DND-41 (cell line): ENCODE measurements around the gene SFXN4.

Experiments
- ATAC-seq: fragments of 200-7000 bp; cut with Tn5 transposase; 3 replicates; pipeline ENCODE4 v1.9.1; 2021; ENCODE audit warnings: low read depth; ENCODE audit not compliant: insufficient read depth
- DNase-seq: peaks from one replicate; pipeline ENCODE4 v3.0.0-alpha.2; 2020
- H2AFZ ChIP-seq: 2 replicates; pipeline ENCODE4 v1.6.0; 2012; ENCODE audit warnings: low read depth, low read length
- H3K27ac ChIP-seq: 2 replicates; pipeline ENCODE4 v1.5.1; 2012; ENCODE audit warnings: low read length, inconsistent platforms
- H3K27me3 ChIP-seq: fragments of 200-600 bp; sonication (generic); 2 replicates; pipeline ENCODE4 v1.6.0; 2012; ENCODE audit warnings: low read length, mild to moderate bottlenecking, inconsistent platforms; ENCODE audit not compliant: insufficient read depth, poor library complexity
- H3K36me3 ChIP-seq: 2 replicates; pipeline ENCODE4 v1.5.1; 2012; ENCODE audit warnings: low read length, inconsistent platforms; ENCODE audit not compliant: insufficient read depth
- H3K4me1 ChIP-seq: 2 replicates; pipeline ENCODE4 v1.5.1; 2012; ENCODE audit warnings: mild to moderate bottlenecking, low read length; ENCODE audit not compliant: insufficient read depth
- H3K4me2 ChIP-seq: 2 replicates; pipeline ENCODE4 v1.6.0; 2012; ENCODE audit warnings: mild to moderate bottlenecking, moderate library complexity, low read length, inconsistent platforms; ENCODE audit not compliant: insufficient read depth
- H3K4me3 ChIP-seq, 2 experiments: fragments of 200-600 bp in 1 of 2; shearing (Covaris generic) in 1 of 2; 2 replicates each; pipeline ENCODE4 v1.5.1; 2012 to 2016; ENCODE audit warnings: inconsistent platforms in 2 of 2, low read length in 2 of 2, mild to moderate bottlenecking in 2 of 2, low read depth in 1 of 2, moderate library complexity in 1 of 2
- H3K79me2 ChIP-seq: 2 replicates; pipeline ENCODE4 v1.6.0; 2012; ENCODE audit warnings: low read length, inconsistent platforms; ENCODE audit not compliant: insufficient read depth
- H3K9ac ChIP-seq: 2 replicates; pipeline ENCODE4 v1.6.0; 2012; ENCODE audit warnings: low read depth, mild to moderate bottlenecking, inconsistent platforms, low read length, moderate library complexity
- H3K9me3 ChIP-seq: 2 replicates; pipeline ENCODE4 v1.5.1; 2012; ENCODE audit warnings: low read length, moderate library complexity, mild to moderate bottlenecking, inconsistent platforms; ENCODE audit not compliant: insufficient read depth, severe bottlenecking
- H4K20me1 ChIP-seq: 2 replicates; pipeline ENCODE4 v1.6.0; 2012; ENCODE audit warnings: low read length; ENCODE audit not compliant: insufficient read depth
- CTCF ChIP-seq: IDR thresholded peaks from 2 replicates; pipeline ENCODE4 v1.5.1; 2012; ENCODE audit warnings: borderline replicate concordance, low read length, moderate library complexity, mild to moderate bottlenecking; ENCODE audit not compliant: poor library complexity, severe bottlenecking; ENCODE audit errors: extremely low read depth
- EZH2 ChIP-seq: IDR thresholded peaks from 3 replicates; pipeline ENCODE4 v1.6.1; 2012; ENCODE audit warnings: borderline replicate concordance, low read depth, mild to moderate bottlenecking, moderate library complexity, low read length, inconsistent platforms; ENCODE audit not compliant: severe bottlenecking

SFXN4 gene

GRCh38 chr10:119162452-119163092, 2.9 kb downstream of the SFXN4 start:
- Histone ChIP-seq H2AFZ (no peak overlapping the region), H3K9me3 (no peaks in the 10 kb centered on the region), H3K4me3 (no peak overlapping the region), H3K79me2 (peaks cover 32% of the 10 kb centered on the region), H3K36me3 (peaks cover 66% of the 10 kb centered on the region), H3K4me1 (peaks cover 45% of the 10 kb centered on the region), H3K27me3 (no peaks in the 10 kb centered on the region), H3K4me2 (no peak overlapping the region), H3K9ac (no peak overlapping the region), H3K27ac (no peak overlapping the region), H4K20me1 (no peaks in the 10 kb centered on the region)
- no peak for DNase-seq
- ATAC-seq, result no peak
- TF ChIP-seq CTCF (no peak), EZH2 (no peak)

GRCh38 chr10:119161680-119162451, 3.6 kb downstream of the SFXN4 start:
- H3K4me1 ChIP-seq, result peaks cover 39% of the 10 kb centered on the region
- H2AFZ ChIP-seq, result no peak overlapping the region
- no peaks in the 10 kb centered on the region for H3K27me3 ChIP-seq
- H3K9me3 ChIP-seq, result no peaks in the 10 kb centered on the region
- no peak overlapping the region for H3K4me3 ChIP-seq
- DNase-seq, result no peak
- H4K20me1 ChIP-seq, result no peaks in the 10 kb centered on the region
- H3K79me2 ChIP-seq, result peaks cover 32% of the 10 kb centered on the region
- TF ChIP-seq EZH2 (no peak), CTCF (no peak)
- H3K27ac ChIP-seq, result 0 out of 2 replicates have a peak overlapping the region, but pooled peaks have one; percentile 49
- no peak for ATAC-seq
- H3K36me3 ChIP-seq, result peaks cover 62% of the 10 kb centered on the region
- H3K4me2 ChIP-seq, result no peak overlapping the region; the same call in 1 of the 2 replicates
- no peak overlapping the region for H3K9ac ChIP-seq

- H3K4me3 ChIP-seq, result no peak overlapping the region
- TF ChIP-seq EZH2 (no peak), CTCF (no peak)
- peak overlapping the region; percentile 32; the same call in 1 of the 2 replicates for H3K27ac ChIP-seq
- no peak overlapping the region for H3K9ac ChIP-seq
- no peak overlapping the region for H2AFZ ChIP-seq
- peaks cover 18% of the 10 kb centered on the region for H3K4me1 ChIP-seq
- H3K79me2 ChIP-seq, result peaks cover 12% of the 10 kb centered on the region
- no peaks in the 10 kb centered on the region for H3K27me3 ChIP-seq
- peaks cover 81% of the 10 kb centered on the region for H3K36me3 ChIP-seq
- H3K4me2 ChIP-seq, result no peak overlapping the region
- ATAC-seq, result no peak
- H3K9me3 ChIP-seq, result no peaks in the 10 kb centered on the region
- H4K20me1 ChIP-seq, result no peaks in the 10 kb centered on the region
- DNase-seq, result no peak
Observed at GRCh38 chr10:119159332-119159731, 6.2 kb downstream of the SFXN4 start.
